HEK293T (cell line): ENCODE data around the gene OCA2.

Experiments
- CTCF ChIA-PET: fragments of 350-600 bp; formaldehyde crosslinking; extraction: SDS; loops from one replicate; lab custom pipeline; 2021; ENCODE audit warnings: antibody characterized with exemption, inconsistent platforms; lab: Yijun Ruan, JAX
- POLR2A ChIA-PET: fragments of 350-600 bp; formaldehyde crosslinking; extraction: SDS; loops from one replicate; lab custom pipeline; 2020; ENCODE audit warnings: antibody characterized with exemption, inconsistent platforms; lab: Yijun Ruan, JAX
- DNase-seq: peaks from one replicate; pipeline ENCODE4 v3.0.0; 2012; ENCODE audit warnings: mixed read lengths; ENCODE audit errors: extremely low spot score
- ARNT ChIP-seq: fragments of 450-650 bp; IDR thresholded peaks from 2 replicates; pipeline ENCODE4 v1.6.1; 2017; ENCODE audit warnings: mild to moderate bottlenecking
- BHLHE40 ChIP-seq: fragments of 450-650 bp; IDR thresholded peaks from 2 replicates; pipeline ENCODE4 v1.6.1; 2016; ENCODE audit warnings: mild to moderate bottlenecking, moderate library complexity, borderline replicate concordance
- CTBP1 ChIP-seq: fragments of 450-650 bp; IDR thresholded peaks from 2 replicates; pipeline ENCODE4 v1.6.1; 2016; ENCODE audit warnings: borderline replicate concordance
- ELF4 ChIP-seq: fragments of 450-650 bp; IDR thresholded peaks from 2 replicates; pipeline ENCODE4 v1.6.1; 2017; ENCODE audit warnings: antibody characterized with exemption
- FOXA1 ChIP-seq: fragments of 450-650 bp; IDR thresholded peaks from 2 replicates; pipeline ENCODE4 v1.6.1; 2016; ENCODE audit warnings: mild to moderate bottlenecking
- FOXK2 ChIP-seq: fragments of 450-650 bp; IDR thresholded peaks from 2 replicates; pipeline ENCODE4 v1.6.1; 2016; ENCODE audit warnings: mild to moderate bottlenecking
- FOXM1 ChIP-seq: fragments of 450-650 bp; IDR thresholded peaks from 2 replicates; pipeline ENCODE4 v1.6.1; 2017; ENCODE audit warnings: mild to moderate bottlenecking, borderline replicate concordance
- HDGF ChIP-seq: fragments of 450-650 bp; IDR thresholded peaks from 2 replicates; pipeline ENCODE4 v1.6.1; 2017; ENCODE audit warnings: antibody characterized with exemption, borderline replicate concordance
- L3MBTL2 ChIP-seq: fragments of 450-650 bp; conservative IDR thresholded peaks from 2 replicates; pipeline ENCODE4 v1.6.1; 2016; ENCODE audit warnings: mild to moderate bottlenecking
- LEF1 ChIP-seq: fragments of 450-650 bp; IDR thresholded peaks from 2 replicates; pipeline ENCODE4 v1.6.1; 2017; ENCODE audit warnings: mild to moderate bottlenecking, borderline replicate concordance
- NFRKB ChIP-seq: fragments of 450-650 bp; IDR thresholded peaks from 2 replicates; pipeline ENCODE4 v1.6.1; 2016; ENCODE audit warnings: mild to moderate bottlenecking, moderate library complexity
- SP1 ChIP-seq: fragments of 450-650 bp; IDR thresholded peaks from 2 replicates; pipeline ENCODE4 v1.6.1; 2017
- SUZ12 ChIP-seq: fragments of 450-650 bp; IDR thresholded peaks from 2 replicates; pipeline ENCODE4 v1.6.1; 2016; ENCODE audit warnings: mild to moderate bottlenecking
- TARDBP ChIP-seq: fragments of 450-650 bp; IDR thresholded peaks from 2 replicates; pipeline ENCODE4 v1.6.1; 2016
- ZNF384 ChIP-seq: fragments of 450-650 bp; IDR thresholded peaks from 2 replicates; pipeline ENCODE4 v1.6.1; 2016
- TF ChIP-seq, protein P1 (sequence below): fragments of 450-650 bp; IDR thresholded peaks from 2 replicates; pipeline ENCODE4 v1.6.1; 2016

OCA2 gene

GRCh38 chr15:27821273-27821672 is 277.8 kb downstream of the OCA2 start:
- CTCF ChIA-PET = no interaction called here
- POLR2A ChIA-PET = no interaction called here
- TF ChIP-seq TARDBP (no peak), FOXK2 (no peak), SP1 (no peak), ARNT (no peak), L3MBTL2 (no peak), SUZ12 (no peak)
- no peak for DNase-seq

GRCh38 chr15:27820722-27821121 is 278.4 kb downstream of the OCA2 start:
- no peak for DNase-seq
- ChIA-PET CTCF (no interaction called here), POLR2A (no interaction called here)
- TF ChIP-seq TARDBP = no peak
- no peak for TF ChIP-seq ELF4
- no peak for TF ChIP-seq FOXM1
- no peak for TF ChIP-seq BHLHE40
- no peak for TF ChIP-seq CTBP1
- no peak for TF ChIP-seq SUZ12
- TF ChIP-seq FOXA1 = no peak
- TF ChIP-seq NFRKB = no peak

DNA sequence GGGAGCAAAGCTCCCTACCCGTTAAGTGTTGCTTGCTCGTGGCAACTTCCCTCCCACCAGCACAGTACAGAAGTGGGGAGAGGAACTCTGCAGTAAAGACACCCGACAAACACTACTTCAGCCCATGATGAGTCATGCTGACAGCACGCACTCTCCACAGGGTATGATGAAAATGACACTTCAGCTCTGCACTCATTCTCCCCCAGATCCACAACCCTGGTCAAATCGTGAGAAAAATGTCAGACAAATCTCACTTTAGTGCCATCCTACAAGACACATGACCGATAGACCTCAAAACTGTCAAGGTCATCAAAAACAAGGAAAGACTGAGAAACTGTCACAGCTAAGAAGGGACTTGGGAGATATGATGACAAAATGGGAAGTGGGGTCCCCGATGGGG is 278.9 kb downstream of the OCA2 start:
- ChIA-PET CTCF (no interaction called here), POLR2A (no interaction called here)
- TF ChIP-seq SUZ12 (no peak), FOXK2 (no peak), ARNT (no peak), NFRKB (no peak), SP1 (no peak), ZNF384 (no peak), LEF1 (no peak), TARDBP (no peak), ELF4 (no peak), CTBP1 (no peak), HDGF (no peak), L3MBTL2 (no peak), FOXA1 (no peak), FOXM1 (no peak)
- TF ChIP-seq, protein P1, sequence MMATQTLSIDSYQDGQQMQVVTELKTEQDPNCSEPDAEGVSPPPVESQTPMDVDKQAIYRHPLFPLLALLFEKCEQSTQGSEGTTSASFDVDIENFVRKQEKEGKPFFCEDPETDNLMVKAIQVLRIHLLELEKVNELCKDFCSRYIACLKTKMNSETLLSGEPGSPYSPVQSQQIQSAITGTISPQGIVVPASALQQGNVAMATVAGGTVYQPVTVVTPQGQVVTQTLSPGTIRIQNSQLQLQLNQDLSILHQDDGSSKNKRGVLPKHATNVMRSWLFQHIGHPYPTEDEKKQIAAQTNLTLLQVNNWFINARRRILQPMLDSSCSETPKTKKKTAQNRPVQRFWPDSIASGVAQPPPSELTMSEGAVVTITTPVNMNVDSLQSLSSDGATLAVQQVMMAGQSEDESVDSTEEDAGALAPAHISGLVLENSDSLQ = no peak
- DNase-seq = no peak

DNA sequence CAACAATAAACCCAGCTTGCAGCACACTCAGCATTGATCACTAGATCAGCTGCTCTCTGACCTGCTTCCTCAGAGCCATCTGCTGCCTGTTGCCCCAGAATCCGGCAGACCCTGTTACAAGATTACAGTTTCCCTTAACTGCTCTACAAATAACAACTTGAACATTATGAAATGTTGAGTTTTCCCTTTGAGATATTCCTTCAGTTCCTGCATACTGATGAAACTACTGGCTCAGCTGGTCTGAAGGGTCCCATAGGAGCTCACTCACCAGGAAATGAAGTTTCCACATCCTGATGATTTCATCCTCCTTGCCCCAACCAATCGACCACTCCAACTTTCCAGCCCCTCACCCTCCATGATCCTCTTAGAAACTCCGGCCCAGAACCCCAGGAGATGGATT is 281.9 kb downstream of the OCA2 start:
- TF ChIP-seq FOXA1 (no peak), FOXM1 (no peak), CTBP1 (no peak), ELF4 (no peak), NFRKB (no peak), HDGF (no peak), TARDBP (no peak), BHLHE40 (no peak), L3MBTL2 (no peak)
- TF ChIP-seq, protein P1 = no peak

DNA sequence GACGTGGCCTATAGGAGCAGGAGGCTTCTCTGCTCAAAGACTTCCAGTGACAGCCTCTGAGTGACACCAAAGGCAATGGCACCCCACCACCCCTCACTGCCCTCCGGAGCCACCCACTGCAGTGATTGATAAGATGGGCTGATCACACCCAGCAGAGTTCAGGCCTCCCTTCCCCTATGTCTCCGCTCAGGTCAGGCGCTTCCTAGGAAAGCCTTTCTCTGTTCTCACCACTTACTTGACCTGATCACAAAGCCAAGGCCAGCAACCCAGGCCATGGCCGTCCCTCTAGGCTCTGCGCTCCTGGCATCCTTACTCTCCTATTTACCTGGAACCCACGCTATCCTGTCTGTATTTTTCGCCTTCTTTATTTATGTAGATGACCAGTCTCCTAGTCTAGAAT is 282.3 kb downstream of the OCA2 start:
- TF ChIP-seq HDGF (no peak), SP1 (no peak), ARNT (no peak), BHLHE40 (no peak), FOXA1 (no peak), TARDBP (no peak)
- ChIA-PET CTCF (interaction anchor here (0.9 kb wide), 1 partner anchor 102 kb away, joined by 3 read pairs; no protein-coding TSS in a partner anchor), POLR2A (no interaction called here)
- DNase-seq = no peak

More for the DNA sequence above, 281.9 kb downstream of the OCA2 start:
- POLR2A ChIA-PET = no interaction called here
- CTCF ChIA-PET = interaction anchor here (0.9 kb wide), 1 partner anchor 102 kb away, joined by 3 read pairs; no protein-coding TSS in a partner anchor
- no peak for DNase-seq

GRCh38 chr15:27815035-27815434 is 284.1 kb downstream of the OCA2 start:
- CTCF ChIA-PET = no interaction called here
- no peak for DNase-seq
- POLR2A ChIA-PET = no interaction called here
- TF ChIP-seq ZNF384 = no peak
- no peak for TF ChIP-seq TARDBP
- TF ChIP-seq SUZ12 = no peak
- TF ChIP-seq, protein P1 = no peak
- no peak for TF ChIP-seq FOXA1
- no peak for TF ChIP-seq FOXK2
- TF ChIP-seq ARNT = no peak
- TF ChIP-seq LEF1 = no peak
- no peak for TF ChIP-seq HDGF
- no peak for TF ChIP-seq SP1
- TF ChIP-seq L3MBTL2 = no peak
- no peak for TF ChIP-seq NFRKB
- no peak for TF ChIP-seq CTBP1
- TF ChIP-seq BHLHE40 = no peak
- TF ChIP-seq FOXM1 = no peak
- TF ChIP-seq ELF4 = no peak

DNA sequence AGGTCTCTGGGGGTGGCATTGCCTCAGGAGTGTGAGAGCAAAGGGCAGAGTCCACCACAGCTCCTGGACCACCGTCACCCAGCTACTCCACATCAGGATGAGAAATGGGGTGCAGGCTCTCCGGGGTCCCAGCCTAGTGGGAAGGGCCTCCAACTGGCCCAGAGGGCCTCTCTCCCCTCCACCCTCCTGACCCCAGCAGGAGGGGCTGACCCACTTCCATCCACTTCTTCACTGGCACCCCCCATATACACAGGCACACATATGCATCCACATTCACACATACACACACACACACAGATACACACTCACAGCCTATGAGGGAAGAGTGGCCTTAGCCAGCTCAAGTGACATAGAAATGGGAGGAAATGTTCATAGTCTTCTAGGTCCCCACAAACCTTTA is 286.0 kb downstream of the OCA2 start:
- DNase-seq = no peak
- TF ChIP-seq, protein P1 = no peak
- TF ChIP-seq ELF4 (no peak), HDGF (no peak), BHLHE40 (no peak), FOXM1 (no peak), FOXK2 (no peak), ZNF384 (no peak), FOXA1 (no peak), ARNT (no peak), NFRKB (no peak), CTBP1 (no peak), TARDBP (no peak)
- ChIA-PET CTCF (no interaction called here), POLR2A (no interaction called here)
